GM23338 (cell line): Measurements from ENCODE around the gene MEAK7. TPM values are rescaled to one million over a fixed set of nuclear protein-coding genes. Genes with fewer than 3 reads are reported as not detected.
A peak's percentile ranks its signal among the peaks of the same experiment; 100 is the strongest.

Experiments used
- ATAC-seq: fragments of 200-7000 bp; cut with Tn5 transposase; 3 replicates; pipeline ENCODE4 v1.9.1; 2020
- DNase-seq: peaks from one replicate; pipeline ENCODE4 v3.0.0-alpha.2; 2015; ENCODE audit warnings: low spot score
- H2AFZ ChIP-seq: fragments of 200-600 bp; sonication (generic); 2 replicates; pipeline ENCODE4 v1.8.0; 2016; ENCODE audit warnings: antibody characterized with exemption, mild to moderate bottlenecking, moderate library complexity
- H3F3A ChIP-seq: fragments of 200-600 bp; sonication (generic); replicated peaks from 2 replicates; pipeline ENCODE4 v1.8.0; 2017; ENCODE audit warnings: antibody characterized with exemption, mixed run types, low read depth
- H3K27ac ChIP-seq: fragments of 200-600 bp; sonication (generic); 2 replicates; pipeline ENCODE4 v1.6.1; 2016; ENCODE audit warnings: low read depth
- H3K27me3 ChIP-seq: fragments of 200-600 bp; sonication (generic); 2 replicates; pipeline ENCODE4 v1.8.0; 2016; ENCODE audit warnings: mild to moderate bottlenecking, mixed run types, moderate library complexity; ENCODE audit not compliant: insufficient read depth
- H3K36me3 ChIP-seq: fragments of 200-600 bp; sonication (generic); 2 replicates; pipeline ENCODE4 v1.8.0; 2016; ENCODE audit warnings: mild to moderate bottlenecking; ENCODE audit not compliant: insufficient read depth
- H3K4me1 ChIP-seq: fragments of 200-600 bp; sonication (generic); 2 replicates; pipeline ENCODE4 v1.8.0; 2016; ENCODE audit warnings: mild to moderate bottlenecking, moderate library complexity; ENCODE audit not compliant: insufficient read depth
- H3K4me2 ChIP-seq: fragments of 200-600 bp; sonication (generic); 2 replicates; pipeline ENCODE4 v1.7.1; 2017; ENCODE audit warnings: mixed run types
- H3K4me3 ChIP-seq: fragments of 200-600 bp; sonication (generic); 2 replicates; pipeline ENCODE4 v1.6.1; 2016; ENCODE audit warnings: mixed run types
- H3K79me2 ChIP-seq: fragments of 200-600 bp; sonication (generic); replicated peaks from 2 replicates; pipeline ENCODE4 v1.8.0; 2017; ENCODE audit warnings: mild to moderate bottlenecking; ENCODE audit not compliant: insufficient read depth
- H3K9me2 ChIP-seq: fragments of 200-600 bp; sonication (generic); 2 replicates; pipeline ENCODE4 v1.8.0; 2017; ENCODE audit not compliant: insufficient read depth
- H4K20me1 ChIP-seq: fragments of 200-600 bp; sonication (generic); replicated peaks from 2 replicates; pipeline ENCODE4 v1.8.0; 2017; ENCODE audit warnings: mild to moderate bottlenecking; ENCODE audit not compliant: insufficient read depth
- H3K27ac Mint-ChIP-seq: 2 replicates; pipeline ENCODE4 v1.8.0; 2020; ENCODE audit warnings: inconsistent platforms, mild to moderate bottlenecking, moderate library complexity, mixed read lengths
- H3K27me3 Mint-ChIP-seq: 3 replicates; pipeline ENCODE4 v1.8.0; 2022; ENCODE audit warnings: low read depth, mild to moderate bottlenecking, moderate library complexity, mixed read lengths, inconsistent platforms; ENCODE audit not compliant: insufficient read depth, poor library complexity
- H3K36me3 Mint-ChIP-seq: 3 replicates; pipeline ENCODE4 v1.8.0; 2021; ENCODE audit warnings: low read depth, mild to moderate bottlenecking, inconsistent platforms, moderate library complexity, mixed read lengths
- H3K4me1 Mint-ChIP-seq: 3 replicates; pipeline ENCODE4 v1.8.0; 2020; ENCODE audit warnings: mild to moderate bottlenecking, inconsistent platforms, mixed read lengths
- H3K4me3 Mint-ChIP-seq: 3 replicates; pipeline ENCODE4 v1.8.0; 2021; ENCODE audit warnings: moderate library complexity, mild to moderate bottlenecking, inconsistent platforms, mixed read lengths
- H3K9me3 Mint-ChIP-seq: 3 replicates; pipeline ENCODE4 v1.8.0; 2020; ENCODE audit warnings: moderate library complexity, mild to moderate bottlenecking, inconsistent platforms, mixed read lengths
- CTCF ChIP-seq, 2 experiments: fragments of 200-600 bp in 1 of 2; sonication (generic) in 1 of 2; conservative IDR thresholded peaks; 2 replicates each; pipeline versions ENCODE4 v1.5.1 to v1.6.1; 2016 to 2017; ENCODE audit warnings: antibody characterized with exemption in 2 of 2, low read depth in 2 of 2, mild to moderate bottlenecking in 2 of 2, moderate library complexity in 1 of 2
- ETS1 ChIP-seq: IDR thresholded peaks from 2 replicates; pipeline ENCODE4 v1.6.1; 2016; ENCODE audit warnings: antibody characterized with exemption
- EZH2 ChIP-seq: fragments of 200-600 bp; sonication (generic); IDR thresholded peaks from one replicate; pipeline ENCODE4 v1.8.0; 2017; ENCODE audit warnings: antibody characterized with exemption, mild to moderate bottlenecking, low read depth; ENCODE audit not compliant: unreplicated experiment
- EZH2phosphoT487 ChIP-seq: fragments of 200-600 bp; sonication (generic); IDR thresholded peaks from one replicate; pipeline ENCODE4 v1.8.1; 2018; ENCODE audit warnings: antibody characterized with exemption; ENCODE audit not compliant: unreplicated experiment
- JUNB ChIP-seq: IDR thresholded peaks from one replicate; pipeline ENCODE4 v1.6.1; 2016; ENCODE audit warnings: antibody characterized with exemption; ENCODE audit not compliant: unreplicated experiment
- POLR2AphosphoS5 ChIP-seq: IDR thresholded peaks from 2 replicates; pipeline ENCODE4 v1.6.1; 2016; ENCODE audit warnings: antibody characterized with exemption, low read depth
- REST ChIP-seq: IDR thresholded peaks from one replicate; pipeline ENCODE4 v1.6.1; 2018; ENCODE audit warnings: antibody characterized with exemption; ENCODE audit not compliant: unreplicated experiment
- STAT1 ChIP-seq: IDR thresholded peaks from one replicate; pipeline ENCODE4 v1.6.1; 2016; ENCODE audit warnings: antibody characterized with exemption; ENCODE audit not compliant: unreplicated experiment
- ZNF114 ChIP-seq: fragments of 250-450 bp; sonication (Bioruptor Pico); IDR thresholded peaks from 2 replicates; pipeline ENCODE4 v1.5.0; 2020; ENCODE audit warnings: mild to moderate bottlenecking, moderate library complexity
- ZNF331 ChIP-seq: fragments of 250-450 bp; sonication (Bioruptor Pico); IDR thresholded peaks from 2 replicates; pipeline ENCODE4 v1.5.0; 2020; ENCODE audit warnings: low read depth, mild to moderate bottlenecking, moderate library complexity
- polyA plus RNA-seq: library from polyadenylated mRNA; unstranded; fragments of >200 nt; fragmentation: Nextera tagmentation; extraction: Ambion mirVana; gene quantifications from 2 replicates; pipeline ENCODE4 v1.2.1, GENCODE V29; 2016
- total RNA-seq: library from RNA; depleted of rRNA; stranded (reverse); fragments of >200 nt; shearing (Covaris generic); gene quantifications from 2 replicates; pipeline ENCODE4 v1.2.3, GENCODE V29; 2014

MEAK7 gene
- total and polyA plus RNA-seq, 2 experiments from 2014 or later, result 7.5 to 17.2 TPM

- ATAC-seq (no peak), DNase-seq (no peak)
- Histone ChIP-seq H3K4me3 (no peak overlapping the region), H3K27ac (no peak overlapping the region), H3K4me2 (no peak overlapping the region), H3F3A (no peaks in the 10 kb centered on the region), H3K4me1 (no peaks in the 10 kb centered on the region), H3K36me3 (no peaks in the 10 kb centered on the region; the same call in 1 of the 2 replicates), H3K9me2 (0 out of 2 replicates have a peak, but pooled peaks cover 5% of the 10 kb centered on the region), H3K79me2 (no peaks in the 10 kb centered on the region), H2AFZ (no peak overlapping the region), H3K27me3 (no peaks in the 10 kb centered on the region), H4K20me1 (no peaks in the 10 kb centered on the region; the same call in 1 of the 2 replicates)
- H3K9me3 Mint-ChIP-seq, result peaks cover 22% of the 10 kb centered on the region; the same call in 2 of the 3 replicates
- no peaks in the 10 kb centered on the region for H3K4me1 Mint-ChIP-seq
- TF ChIP-seq JUNB (no peak), ZNF114 (no peak), CTCF (conservative IDR thresholded peaks at IDR 0.05; ENCODE audit: low read depth in 2 of 2) (no peak), ETS1 (no peak), STAT1 (no peak), REST (no peak), EZH2 (no peak), ZNF331 (CRISPR knock-in tag) (no peak)
- H3K36me3 Mint-ChIP-seq, result peaks cover 24% of the 10 kb centered on the region
- H3K27ac Mint-ChIP-seq, result no peak overlapping the region
- H3K27me3 Mint-ChIP-seq, result peaks cover 7% of the 10 kb centered on the region
- H3K4me3 Mint-ChIP-seq, result no peak overlapping the region
Observed at GRCh38 chr16:84476401-84476800, 28.1 kb downstream of the MEAK7 start.

GRCh38 chr16:84475643-84476240 lies 28.7 kb downstream of the MEAK7 start:
- no peak overlapping the region for H2AFZ ChIP-seq
- Mint-ChIP-seq H3K4me1 (no peaks in the 10 kb centered on the region), H3K27ac (no peak overlapping the region), H3K9me3 (peaks cover 22% of the 10 kb centered on the region; the same call in 2 of the 3 replicates), H3K36me3 (peaks cover 24% of the 10 kb centered on the region), H3K4me3 (no peak overlapping the region), H3K27me3 (peaks cover 7% of the 10 kb centered on the region)
- H3K27ac ChIP-seq, result no peak overlapping the region
- no peaks in the 10 kb centered on the region; the same call in 1 of the 2 replicates for H4K20me1 ChIP-seq
- no peaks in the 10 kb centered on the region; the same call in 1 of the 2 replicates for H3K36me3 ChIP-seq
- H3K4me1 ChIP-seq, result no peaks in the 10 kb centered on the region
- H3K4me3 ChIP-seq, result no peak overlapping the region
- no peak for DNase-seq
- H3K4me2 ChIP-seq, result no peak overlapping the region
- no peaks in the 10 kb centered on the region for H3K27me3 ChIP-seq
- H3K9me2 ChIP-seq, result 0 out of 2 replicates have a peak, but pooled peaks cover 5% of the 10 kb centered on the region
- no peaks in the 10 kb centered on the region for H3F3A ChIP-seq
- ATAC-seq, result peak; percentile 34; the same call in 1 of the 3 replicates
- H3K79me2 ChIP-seq, result no peaks in the 10 kb centered on the region
- TF ChIP-seq POLR2AphosphoS5, result no peak
- TF ChIP-seq ETS1, result no peak
- TF ChIP-seq EZH2phosphoT487, result no peak
- TF ChIP-seq REST, result no peak
- TF ChIP-seq JUNB, result no peak
- no peak for TF ChIP-seq ZNF114
